ENCODE data around the gene GPR17.

GPR17 gene

DNA sequence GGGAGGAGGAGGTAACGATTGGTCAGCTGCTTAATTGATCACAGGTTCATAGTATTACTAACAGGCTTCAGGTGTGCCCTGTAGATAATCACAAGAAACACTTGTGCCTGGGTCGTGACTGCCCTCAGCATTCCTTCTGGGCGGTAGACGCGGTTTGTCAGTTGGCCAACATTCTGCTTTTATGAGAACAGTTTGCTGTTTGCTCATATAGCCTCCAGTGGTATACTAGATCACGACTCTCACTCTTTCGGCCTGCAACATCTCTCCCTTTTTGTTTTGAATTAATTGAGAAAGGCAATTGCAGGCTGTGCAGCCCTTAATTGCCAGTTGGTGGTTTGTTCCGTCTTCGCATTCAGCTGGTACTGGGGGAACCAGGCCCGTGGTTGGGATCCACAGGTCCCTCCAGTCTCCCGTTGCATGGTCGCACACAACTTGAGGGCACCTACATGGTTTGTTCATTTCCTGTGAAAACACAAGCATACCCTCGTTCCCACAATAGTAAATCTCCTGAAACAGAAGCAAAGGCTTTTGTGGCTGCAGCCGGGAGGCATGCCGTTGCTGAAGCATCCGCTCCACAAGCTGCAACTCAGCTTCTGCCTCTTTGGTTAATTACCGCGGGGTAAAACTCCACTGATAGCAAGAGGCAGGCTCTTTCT is 30.3 kb upstream of the GPR17 start:
- DNase-seq = peak; percentile 4

DNA sequence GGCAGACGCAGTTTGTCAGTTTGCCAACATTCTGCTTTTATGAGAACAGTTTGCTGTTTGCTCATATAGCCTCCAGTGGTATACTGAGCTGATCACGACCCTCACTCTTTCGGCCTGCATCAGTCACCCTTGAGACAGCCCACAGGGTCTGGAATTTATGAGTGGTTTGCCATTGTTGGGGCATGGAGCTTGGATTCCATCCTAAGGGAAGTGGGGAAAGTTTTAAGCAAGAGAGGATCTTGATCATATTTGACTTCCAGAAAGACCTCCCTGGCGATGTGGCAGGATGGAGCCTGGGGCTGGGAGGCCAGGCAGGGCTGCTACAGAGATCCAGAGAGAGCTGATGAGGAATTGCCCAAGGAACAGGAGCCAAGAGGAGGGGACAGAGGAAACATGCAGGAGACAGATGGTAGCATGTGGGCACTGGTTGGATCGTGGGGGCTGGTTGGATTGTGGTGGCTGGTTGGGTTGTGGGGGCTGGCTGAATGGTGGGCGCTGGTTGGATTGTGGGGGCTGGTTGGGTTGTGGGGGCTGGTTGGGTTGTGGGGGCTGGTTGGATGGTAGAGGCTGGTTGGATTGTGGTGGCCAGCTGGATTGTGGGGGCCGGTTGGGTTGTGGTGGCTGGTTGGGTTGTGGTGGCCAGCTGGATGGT is 27.3 kb upstream of the GPR17 start:
- DNase-seq = no peak

DNA sequence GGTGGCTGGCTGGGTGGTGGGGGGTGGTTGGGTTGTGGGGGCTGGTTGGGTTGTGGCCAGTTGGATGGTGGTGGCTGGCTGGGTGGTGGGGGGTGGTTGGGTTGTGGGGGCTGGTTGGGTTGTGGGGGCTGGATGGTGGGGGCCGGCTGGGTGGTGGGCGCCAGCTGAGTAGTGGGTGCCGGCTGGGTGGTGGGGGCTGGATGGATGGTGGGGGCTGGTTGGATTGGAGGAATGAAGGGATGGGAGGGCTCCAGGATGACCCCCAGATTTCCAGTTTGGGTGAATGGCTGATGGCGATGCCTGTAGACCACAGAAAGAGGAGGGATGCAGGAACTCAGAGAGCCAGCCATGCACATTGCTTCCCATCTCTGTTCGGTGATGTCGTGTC is 26.8 kb upstream of the GPR17 start:
- DNase-seq = no peak

DNA sequence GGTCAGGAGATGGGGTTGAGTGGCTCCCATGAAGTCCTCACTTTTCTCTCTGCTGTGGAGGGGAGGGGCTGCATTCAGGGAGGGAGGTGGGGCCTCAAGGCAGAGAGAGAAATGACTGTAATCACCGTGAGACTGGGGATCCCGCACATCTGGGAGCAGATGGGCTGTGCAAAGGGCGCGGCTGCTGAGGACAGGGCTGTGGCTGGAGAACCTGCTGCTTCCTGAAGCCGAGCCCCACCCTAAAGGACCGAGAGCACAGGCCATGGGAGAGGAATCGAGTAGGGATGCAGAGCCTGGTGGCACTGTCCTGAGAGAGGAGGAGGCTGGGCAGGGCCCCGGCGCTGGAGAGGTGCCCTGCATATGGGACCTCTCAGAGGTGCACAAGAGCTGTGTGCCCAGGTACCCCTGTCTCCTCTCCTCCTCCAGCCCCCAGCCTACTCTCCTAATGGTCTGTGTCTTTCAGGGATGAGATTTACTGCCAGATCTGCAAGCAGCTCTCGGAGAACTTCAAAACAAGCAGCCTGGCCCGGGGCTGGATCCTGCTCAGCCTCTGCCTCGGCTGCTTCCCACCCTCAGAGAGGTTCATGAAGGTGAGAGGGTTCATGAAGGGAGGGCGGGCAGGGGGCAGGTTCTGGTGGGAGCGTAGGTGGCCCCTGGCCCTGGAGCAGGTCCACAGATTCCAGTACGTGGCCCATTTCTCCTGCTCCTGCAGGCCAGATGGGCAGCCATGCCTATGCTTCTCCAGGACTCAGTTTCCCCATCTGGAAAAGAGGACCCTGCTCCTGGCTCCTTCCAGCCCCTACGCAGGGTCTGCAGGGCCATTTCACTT is 25.9 kb upstream of the GPR17 start:
- peak; percentile 6 for DNase-seq

DNA sequence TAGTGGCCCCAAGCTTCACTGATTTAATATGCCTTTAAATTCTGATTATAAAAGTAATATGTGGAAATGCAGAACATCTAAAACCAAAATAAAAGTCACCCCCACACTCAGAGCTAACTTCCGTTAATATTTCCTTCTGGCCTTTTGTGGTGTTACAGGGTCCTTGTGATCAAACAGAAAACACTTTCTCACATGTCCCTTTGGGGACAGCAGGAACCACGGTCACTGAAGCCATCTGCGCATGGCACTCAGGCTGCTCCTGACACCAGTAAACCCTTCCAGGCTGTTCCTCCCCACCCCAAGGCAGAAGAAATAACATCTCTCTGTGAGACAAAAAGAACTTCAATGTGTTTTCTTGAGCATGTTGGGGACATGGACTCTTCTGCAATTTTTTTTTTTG is 25.1 kb upstream of the GPR17 start:
- DNase-seq = no peak

DNA sequence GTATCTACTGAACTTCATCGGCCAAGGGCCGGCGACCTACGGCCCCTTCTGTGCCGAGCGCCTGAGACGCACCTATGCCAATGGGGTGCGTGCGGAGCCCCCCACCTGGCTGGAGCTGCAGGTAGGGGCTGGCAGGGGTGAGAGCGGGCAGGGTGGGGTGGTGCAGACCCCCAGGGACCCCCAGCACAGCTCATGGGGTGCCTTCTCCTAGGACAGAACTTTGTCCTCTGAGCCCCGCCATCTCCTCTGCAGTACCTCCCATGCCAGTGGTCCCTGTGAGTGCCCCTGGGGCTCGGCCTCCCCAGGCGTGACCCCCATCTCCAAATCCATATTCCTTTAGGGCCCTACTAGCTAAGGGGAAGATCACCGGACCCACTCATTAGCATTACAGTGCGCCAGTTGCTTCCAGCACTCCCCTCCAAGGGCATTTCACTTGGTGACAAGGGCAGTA is 23.9 kb upstream of the GPR17 start:
- no peak for DNase-seq

DNA sequence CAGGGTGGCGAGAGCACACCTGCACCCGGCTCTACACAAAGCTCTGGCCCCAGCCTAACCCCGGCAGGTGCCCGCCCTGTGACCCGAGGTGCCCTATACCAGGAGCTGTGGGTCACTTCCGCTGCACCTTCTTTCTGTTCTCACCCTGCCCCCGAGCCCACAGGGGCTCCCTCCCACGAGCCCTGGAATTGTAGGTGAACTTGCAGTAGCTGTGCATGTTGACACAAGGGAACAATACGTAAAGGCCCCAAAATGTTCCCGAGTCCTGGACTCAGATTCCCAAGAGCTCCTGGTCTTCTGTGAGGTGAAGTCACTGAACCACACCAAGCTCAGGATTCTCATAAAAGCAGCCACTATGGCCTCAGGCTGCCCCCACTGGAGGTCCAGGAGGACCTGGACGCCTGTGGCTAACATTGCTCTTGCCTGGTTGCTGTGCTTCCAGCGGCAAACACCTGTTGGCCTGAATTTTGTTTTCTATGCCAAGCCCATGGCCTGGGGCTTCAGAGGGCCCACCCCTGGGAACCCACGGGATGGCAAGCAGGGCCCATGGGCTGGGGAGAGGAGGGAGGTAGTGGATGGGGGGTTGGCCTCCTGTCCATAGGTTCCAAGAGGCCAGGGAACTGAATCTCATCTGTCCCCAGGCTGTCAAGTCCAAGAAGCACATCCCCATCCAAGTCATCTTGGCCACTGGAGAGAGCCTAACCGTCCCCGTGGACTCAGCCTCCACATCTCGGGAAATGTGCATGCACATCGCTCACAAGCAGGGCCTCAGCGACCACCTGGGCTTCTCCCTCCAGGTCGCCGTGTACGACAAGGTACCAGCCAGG is 23.2 kb upstream of the GPR17 start:
- no peak for DNase-seq

DNA sequence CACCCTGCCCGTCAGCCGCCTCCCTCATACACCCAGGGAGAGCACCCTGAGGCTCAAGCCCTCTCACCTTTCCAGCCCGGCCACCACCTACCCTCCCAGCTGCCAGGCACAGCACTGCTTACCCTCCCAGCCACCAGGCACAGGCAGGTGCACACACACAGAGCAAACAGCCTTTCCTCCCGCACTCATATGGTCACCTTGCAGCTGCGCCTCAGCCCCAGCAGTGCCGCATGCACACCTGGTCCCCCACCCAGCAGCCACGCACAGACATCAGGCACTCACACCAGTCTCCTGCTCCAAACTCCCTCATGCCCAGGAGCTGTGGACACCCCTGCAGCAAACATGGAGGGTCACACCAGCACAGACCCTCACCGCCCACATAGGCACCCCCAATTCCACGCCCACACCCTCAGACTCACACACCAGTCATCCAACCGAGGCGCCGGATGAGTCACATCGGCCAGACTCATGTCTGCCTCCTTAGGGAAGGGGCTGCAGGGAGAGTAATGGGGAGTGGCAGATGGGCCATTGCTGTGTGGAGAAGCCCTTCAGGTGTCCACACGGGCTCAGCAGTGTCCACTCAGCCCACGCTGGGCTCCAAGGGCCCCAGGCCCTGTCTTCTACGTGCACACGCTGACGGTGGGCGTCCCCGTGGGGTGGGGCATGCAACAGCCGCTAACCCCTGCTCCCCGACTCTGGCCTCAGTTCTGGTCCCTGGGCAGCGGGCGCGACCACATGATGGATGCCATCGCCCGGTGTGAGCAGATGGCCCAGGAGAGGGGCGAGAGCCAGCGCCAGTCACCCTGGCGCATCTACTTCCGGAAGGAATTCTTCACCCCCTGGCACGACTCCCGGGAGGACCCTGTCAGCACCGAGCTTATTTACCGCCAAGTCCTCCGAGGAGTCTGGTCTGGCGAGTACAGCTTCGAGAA is 22.3 kb upstream of the GPR17 start:
- no peak for DNase-seq

DNA sequence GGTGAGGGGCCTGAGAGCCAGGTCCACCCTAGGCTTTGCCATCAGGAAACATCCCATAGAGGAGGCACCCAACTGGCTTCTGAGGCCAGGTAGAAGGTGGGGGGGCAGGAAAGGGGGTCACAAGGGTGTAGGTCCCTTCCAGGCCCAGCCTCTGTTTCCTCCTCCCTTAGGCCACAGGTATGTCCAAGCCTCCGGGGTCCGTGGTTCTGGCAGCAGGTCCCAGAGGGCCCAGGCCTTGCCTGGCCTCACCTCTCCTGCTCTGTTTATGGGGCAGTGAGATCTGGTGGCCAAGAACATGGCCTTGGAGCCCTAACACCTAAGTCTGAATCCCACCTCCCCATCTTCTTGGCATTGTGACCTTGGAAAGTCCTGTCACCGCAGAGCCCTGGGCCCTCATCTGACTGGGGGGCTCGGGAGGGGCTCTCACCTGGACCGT is 21.6 kb upstream of the GPR17 start:
- no peak for DNase-seq

DNA sequence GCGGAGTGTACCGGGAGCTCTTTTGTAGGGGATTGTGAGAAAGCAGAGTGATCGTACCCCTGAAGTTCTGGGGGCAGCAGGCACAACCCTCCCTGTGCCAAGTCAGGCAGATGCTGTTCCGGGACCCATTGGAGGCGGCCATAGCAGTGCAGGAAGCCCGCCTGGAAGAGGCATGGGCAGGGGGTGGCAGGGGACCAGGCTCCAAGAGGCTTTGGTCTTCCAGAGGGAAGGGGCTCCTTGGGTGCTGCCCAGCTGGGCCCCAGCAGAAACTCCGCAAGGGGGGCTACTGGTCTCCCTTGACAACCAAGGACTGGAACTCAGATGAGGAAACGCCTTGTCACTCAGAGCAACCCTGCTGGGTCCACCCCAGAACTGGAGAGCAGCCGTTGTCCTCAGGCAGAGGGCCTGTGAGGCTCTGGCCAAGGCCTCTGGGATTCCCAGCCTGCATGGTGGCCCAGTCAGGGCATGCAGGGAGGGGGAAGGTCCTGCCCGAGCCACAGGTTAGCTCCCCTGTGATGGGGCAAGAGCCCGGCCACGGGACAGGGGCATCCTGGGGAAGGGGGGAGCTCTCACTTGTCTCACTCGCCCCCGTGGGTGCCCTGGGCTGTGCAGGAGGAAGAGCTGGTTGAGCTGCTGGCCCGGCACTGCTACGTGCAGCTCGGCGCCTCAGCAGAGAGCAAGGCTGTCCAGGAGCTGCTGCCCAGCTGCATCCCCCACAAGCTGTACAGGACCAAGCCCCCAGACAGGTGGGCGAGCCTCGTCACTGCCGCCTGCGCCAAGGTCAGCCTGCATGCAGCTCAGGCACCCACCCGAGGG is 21.0 kb upstream of the GPR17 start:
- DNase-seq = no peak

DNA sequence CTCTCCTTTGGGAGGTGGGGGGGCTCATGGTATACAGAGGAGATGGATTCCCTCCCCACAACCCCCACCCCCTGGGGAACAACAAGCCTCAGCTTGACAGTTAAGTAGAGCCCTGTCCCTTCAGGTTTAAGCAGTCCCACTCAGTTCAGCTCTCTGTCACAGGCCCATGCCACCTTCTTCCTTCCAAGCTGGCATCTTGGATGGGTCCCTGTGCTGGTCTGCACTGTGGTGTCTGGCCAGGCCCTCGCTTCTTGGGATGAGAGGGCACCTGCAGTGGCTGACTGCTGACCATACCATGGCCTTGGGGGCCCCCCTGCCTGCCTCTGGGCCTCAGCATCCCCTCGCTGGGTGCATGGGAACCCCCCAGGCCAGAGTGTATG is 20.4 kb upstream of the GPR17 start:
- no peak for DNase-seq

DNA sequence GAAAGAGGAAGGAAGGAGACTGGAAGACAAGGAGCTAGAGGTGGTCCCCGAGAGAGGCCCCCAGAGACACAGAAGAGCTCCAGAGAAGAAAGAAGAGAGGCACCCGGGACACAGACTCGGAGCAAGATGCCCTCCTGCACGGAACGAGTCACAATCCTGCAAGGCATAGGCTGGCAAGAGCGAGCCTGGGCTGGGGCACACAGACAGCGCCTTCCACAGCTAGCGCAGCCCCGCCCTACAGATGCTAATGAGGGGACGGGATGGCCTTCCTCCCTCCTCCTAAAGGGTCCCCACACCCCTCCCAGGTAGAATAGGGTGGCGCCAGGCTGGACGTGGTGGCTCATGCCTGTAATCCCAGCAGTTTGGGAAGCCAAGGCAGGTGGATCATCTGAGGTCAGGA is 19.8 kb upstream of the GPR17 start:
- DNase-seq = no peak

DNA sequence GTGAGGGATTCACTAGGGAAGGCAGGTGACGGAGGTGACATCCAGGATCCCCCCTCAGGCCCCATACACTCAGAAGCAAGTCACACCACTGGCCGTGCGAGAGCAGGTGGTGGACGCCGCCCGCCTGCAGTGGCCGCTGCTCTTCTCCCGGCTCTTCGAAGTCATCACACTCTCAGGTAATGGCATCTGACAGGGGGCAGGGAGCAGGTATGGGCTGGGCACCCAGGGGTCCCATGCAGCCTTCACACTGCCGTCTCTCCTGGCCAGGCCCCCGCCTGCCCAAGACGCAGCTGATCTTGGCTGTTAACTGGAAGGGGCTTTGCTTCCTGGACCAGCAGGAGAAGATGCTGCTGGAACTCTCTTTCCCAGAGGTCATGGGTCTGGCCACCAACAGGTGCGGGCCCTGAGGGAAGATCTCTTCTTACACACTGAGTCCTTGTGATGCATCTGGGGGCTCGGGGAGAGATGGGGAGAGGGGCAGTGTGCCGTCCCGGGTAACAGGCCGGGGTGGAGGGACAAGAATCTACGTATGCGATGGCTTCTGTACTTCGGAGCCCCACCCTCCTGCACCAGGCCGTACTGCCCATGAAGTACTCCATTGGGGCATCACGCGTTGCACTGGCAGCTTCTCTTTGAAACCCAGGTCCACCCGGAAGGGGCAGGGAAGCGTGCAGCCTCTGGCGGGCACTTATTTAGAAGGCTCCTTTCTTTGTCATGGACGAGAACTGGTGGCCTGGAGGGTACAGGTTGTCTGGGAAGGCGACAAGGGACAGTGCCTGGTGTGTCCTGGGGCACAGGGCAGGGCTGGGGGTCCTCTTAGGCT is 18.8 kb upstream of the GPR17 start:
- DNase-seq = no peak

DNA sequence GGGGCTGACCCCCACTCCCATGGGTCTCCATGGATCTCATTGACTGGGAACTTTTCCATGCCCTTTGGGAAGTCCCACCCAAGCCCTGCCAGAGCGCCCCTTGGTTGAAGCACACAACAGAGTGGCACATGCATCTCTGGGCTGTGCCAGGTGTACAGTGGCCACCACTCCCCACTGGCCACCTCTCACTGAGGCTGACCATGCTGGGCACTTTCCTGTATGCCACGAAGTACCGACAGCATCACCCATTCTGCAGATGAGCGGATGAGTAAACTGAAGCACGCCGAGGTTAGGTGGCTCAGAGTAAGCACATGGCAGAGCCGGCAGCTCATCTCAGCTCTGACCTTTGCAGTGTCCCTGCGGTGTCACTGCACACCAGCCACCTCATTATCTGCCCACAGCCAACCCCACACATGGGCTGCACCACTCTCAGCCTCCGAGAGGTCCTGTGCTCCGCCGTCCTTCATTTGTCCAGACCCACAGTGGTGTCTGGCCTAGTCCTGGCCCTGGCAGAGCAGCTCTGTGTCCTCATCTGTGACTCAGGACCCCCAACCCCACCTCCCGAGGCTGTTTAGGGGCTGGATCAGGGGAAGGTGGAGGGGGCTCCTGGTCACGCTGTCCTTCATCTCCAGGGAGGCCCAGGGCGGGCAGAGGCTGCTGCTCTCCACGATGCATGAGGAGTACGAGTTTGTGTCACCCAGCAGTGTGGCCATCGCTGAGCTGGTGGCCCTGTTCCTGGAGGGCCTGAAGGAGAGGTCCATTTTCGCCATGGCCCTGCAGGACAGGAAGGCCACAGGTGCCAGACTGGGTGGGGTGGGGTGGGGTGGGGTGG is 18.0 kb upstream of the GPR17 start:
- DNase-seq = no peak

DNA sequence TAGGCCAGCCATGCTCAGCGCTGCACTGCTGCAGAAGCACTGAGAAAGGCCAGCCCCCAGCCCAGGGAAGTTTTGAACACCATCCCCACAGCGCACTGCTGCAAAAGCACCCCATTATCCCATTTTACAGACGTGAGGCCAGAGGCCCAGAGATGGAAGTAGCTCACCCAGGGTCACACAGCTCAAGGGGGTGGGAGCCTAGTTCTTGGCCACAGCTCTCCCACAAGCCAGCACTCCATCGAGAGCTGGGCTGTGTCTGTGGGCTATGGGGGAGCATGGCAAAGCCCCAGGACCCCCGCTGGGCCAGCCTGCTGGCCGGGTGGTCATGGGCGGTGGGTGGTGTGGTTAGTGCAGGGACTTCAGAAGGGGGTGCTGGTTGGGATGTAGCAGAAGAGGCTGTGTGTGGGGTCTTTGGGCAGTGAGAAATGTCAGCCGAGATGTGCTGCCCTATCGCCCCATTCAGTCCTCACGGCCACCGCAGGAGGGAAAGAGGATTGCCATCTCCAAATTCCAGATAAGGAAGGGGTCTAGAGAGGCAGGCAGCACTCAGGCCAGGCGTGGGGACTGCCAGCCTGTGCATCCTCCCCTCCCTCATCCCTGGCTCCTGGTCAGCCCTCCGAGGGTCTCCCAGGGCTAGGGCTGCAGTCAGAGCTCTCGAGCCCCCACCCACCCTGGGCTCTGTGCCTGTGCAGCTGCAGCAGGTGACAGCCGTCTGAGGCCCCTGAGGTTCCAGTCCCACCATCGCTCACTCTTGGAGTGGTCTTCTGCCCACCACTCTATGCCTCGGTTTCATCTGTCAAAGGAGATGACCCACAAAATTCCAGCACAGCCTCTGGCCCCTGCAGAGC is 17.0 kb upstream of the GPR17 start:
- DNase-seq = no peak

DNA sequence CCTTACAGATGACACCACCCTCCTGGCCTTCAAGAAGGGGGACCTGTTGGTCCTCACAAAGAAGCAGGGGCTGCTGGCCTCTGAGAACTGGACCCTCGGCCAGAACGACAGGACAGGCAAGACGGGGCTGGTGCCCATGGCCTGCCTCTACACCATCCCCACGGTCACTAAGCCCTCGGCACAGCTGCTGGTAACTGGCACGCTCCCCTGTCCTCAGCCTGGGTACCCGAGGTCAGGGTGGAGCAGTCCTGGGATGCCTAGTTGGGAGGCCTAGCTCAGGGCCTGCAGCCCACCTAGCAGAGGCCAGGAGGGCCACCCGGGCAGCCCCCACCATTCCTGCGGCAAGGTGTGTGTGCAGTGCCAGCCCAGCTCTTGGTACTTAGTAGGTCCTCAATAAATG is 16.3 kb upstream of the GPR17 start:
- DNase-seq = no peak

DNA sequence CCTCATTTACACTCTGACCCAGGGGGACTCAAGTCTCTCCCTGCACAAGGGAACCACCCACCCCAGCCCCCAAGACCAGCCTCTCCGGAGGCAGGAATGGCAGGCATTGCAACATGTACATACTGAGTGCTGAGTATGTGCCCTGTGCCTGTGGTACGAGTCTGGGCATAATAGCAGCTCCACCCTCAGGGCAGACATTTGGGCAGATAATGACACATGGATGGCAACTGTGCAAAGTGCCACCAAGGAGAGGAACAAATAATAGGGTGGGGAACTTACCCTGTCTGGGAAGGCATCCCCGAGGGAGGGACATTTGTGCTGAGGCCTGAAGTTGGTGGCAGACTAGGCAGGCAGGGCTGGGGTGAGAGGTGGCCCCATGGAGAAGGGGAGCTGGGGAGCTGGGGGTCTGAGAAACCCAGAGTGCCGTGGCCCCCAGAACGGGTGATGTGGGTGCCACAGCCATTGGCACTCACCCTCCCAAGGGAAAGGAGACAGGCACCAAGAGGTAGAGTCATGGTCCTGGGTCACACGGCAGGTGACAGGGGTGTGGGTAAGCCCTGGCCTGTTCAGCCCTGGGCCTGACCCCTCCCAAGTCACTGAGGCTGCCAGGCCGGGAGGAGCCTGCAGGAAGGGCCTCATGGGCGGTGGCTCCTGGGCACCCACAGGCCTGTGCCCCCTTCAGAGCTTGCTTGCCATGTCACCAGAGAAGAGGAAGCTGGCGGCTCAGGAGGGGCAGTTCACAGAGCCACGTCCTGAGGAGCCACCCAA is 15.7 kb upstream of the GPR17 start:
- DNase-seq = no peak

Data from activated CD4-positive, alpha-beta T cell treated with anti-CD3 and anti-CD28 coated beads for 1 hour (primary cell).